Activated naive CD4-positive, alpha-beta T cell (primary cell): ENCODE results near the gene AP3S1.

Experiments
- DNase-seq, 4 experiments: peaks; one replicate each; lab custom pipeline; 2025; lab: John Stamatoyannopoulos, UW

Gene AP3S1

GRCh38 chr5:115825948-115826347 lies 15.8 kb upstream of the AP3S1 start:
- DNase-seq: no peak

- no peak for DNase-seq
These were observed 11.8 kb upstream of the AP3S1 start for GRCh38 chr5:115829913-115830312.

- no peak for DNase-seq
These were observed 10.5 kb upstream of the AP3S1 start for GRCh38 chr5:115831163-115831768.

GRCh38 chr5:115835481-115835880 lies 6.3 kb upstream of the AP3S1 start:
- DNase-seq: no peak

- DNase-seq: no peak
These were observed 2.7 kb upstream of the AP3S1 start for GRCh38 chr5:115838885-115839518.

GRCh38 chr5:115840873-115841272 lies 862 bp upstream of the AP3S1 start:
- no peak for DNase-seq

GRCh38 chr5:115842089-115842935 lies 577 bp downstream of the AP3S1 start:
- no peak for DNase-seq

GRCh38 chr5:115842952-115843351 lies 1.2 kb downstream of the AP3S1 start:
- no peak for DNase-seq

- no peak for DNase-seq
These were observed 1.9 kb downstream of the AP3S1 start for GRCh38 chr5:115843444-115844130.

GRCh38 chr5:115844321-115844817 lies 2.6 kb downstream of the AP3S1 start:
- no peak for DNase-seq

- DNase-seq: no peak
These were observed 5.6 kb downstream of the AP3S1 start for GRCh38 chr5:115847290-115847689.

- no peak for DNase-seq
These were observed 7.6 kb downstream of the AP3S1 start for GRCh38 chr5:115849258-115849798.

GRCh38 chr5:115850744-115851416 lies 9.1 kb downstream of the AP3S1 start:
- DNase-seq: no peak

GRCh38 chr5:115854139-115854538 lies 12.4 kb downstream of the AP3S1 start:
- no peak for DNase-seq

GRCh38 chr5:115855959-115856358 lies 14.2 kb downstream of the AP3S1 start:
- DNase-seq: no peak

GRCh38 chr5:115857057-115857479 lies 15.3 kb downstream of the AP3S1 start:
- DNase-seq: no peak

- no peak for DNase-seq
These were observed 16.1 kb downstream of the AP3S1 start for GRCh38 chr5:115857626-115858349.

- no peak for DNase-seq
These were observed 16.7 kb downstream of the AP3S1 start for GRCh38 chr5:115858396-115858795.

- no peak for DNase-seq
These were observed 17.6 kb downstream of the AP3S1 start for GRCh38 chr5:115859378-115859777.

- DNase-seq: no peak
These were observed 27.6 kb downstream of the AP3S1 start for GRCh38 chr5:115869256-115869795.
